ENCODE measurements around the gene ERC1. TPM values are rescaled to one million over a fixed set of nuclear protein-coding genes. Genes with fewer than 3 reads are reported as not detected.

The ERC1 gene
- total and polyA plus RNA-seq, 5 experiments from 2014 or later, result 14.0 to 51.9 (median 22.5) TPM

- H3K27ac Mint-ChIP-seq, result no peak overlapping the region
- no peak overlapping the region for H3K4me3 Mint-ChIP-seq
- peaks cover 0 to 2% (median 0%) of the 10 kb centered on the region in 4 donors for H3K4me1 Mint-ChIP-seq
- no peaks in the 10 kb centered on the region for H3K27me3 Mint-ChIP-seq
- no peak for ATAC-seq
- H3K36me3 Mint-ChIP-seq, result peaks cover 0 to 67% (median 49%) of the 10 kb centered on the region in 3 donors
- no peaks in the 10 kb centered on the region for H3K9me3 Mint-ChIP-seq
- POLR2A ChIA-PET, result no interaction called here
- no peak for DNase-seq
These were observed 386.1 kb downstream of the ERC1 start for GRCh38 chr12:1377117-1377516.

- DNase-seq (no peak), ATAC-seq (no peak)
- Mint-ChIP-seq H3K4me3 (no peak overlapping the region), H3K27ac (no peak overlapping the region), H3K36me3 (peaks cover 0 to 62% (median 44%) of the 10 kb centered on the region in 3 donors), H3K9me3 (no peaks in the 10 kb centered on the region), H3K27me3 (no peaks in the 10 kb centered on the region), H3K4me1 (peaks cover 0 to 2% (median 0%) of the 10 kb centered on the region in 4 donors)
- POLR2A ChIA-PET, result no interaction called here
These were observed 386.7 kb downstream of the ERC1 start for GRCh38 chr12:1377681-1378080.

GRCh38 chr12:1380171-1380851 lies 389.3 kb downstream of the ERC1 start:
- Mint-ChIP-seq H3K27me3 (no peaks in the 10 kb centered on the region), H3K27ac (no peak overlapping the region), H3K4me1 (peaks cover 0 to 2% (median 0%) of the 10 kb centered on the region in 4 donors), H3K36me3 (peaks cover 0 to 48% (median 20%) of the 10 kb centered on the region in 3 donors), H3K4me3 (no peak overlapping the region), H3K9me3 (no peaks in the 10 kb centered on the region)
- no peak for DNase-seq
- no peak for ATAC-seq
- POLR2A ChIA-PET, result no interaction called here

GRCh38 chr12:1382151-1382550 lies 391.1 kb downstream of the ERC1 start:
- H3K27ac Mint-ChIP-seq, result no peak overlapping the region
- POLR2A ChIA-PET, result no interaction called here
- DNase-seq (no peak), ATAC-seq (no peak)
- peaks cover 0 to 3% (median 0%) of the 10 kb centered on the region in 9 donors for H3K9me3 Mint-ChIP-seq
- H3K4me3 Mint-ChIP-seq, result no peak overlapping the region
- no peaks in the 10 kb centered on the region for H3K27me3 Mint-ChIP-seq
- H3K4me1 Mint-ChIP-seq, result peaks cover 0 to 2% (median 0%) of the 10 kb centered on the region in 4 donors
- peaks cover 3 to 38% (median 21%) of the 10 kb centered on the region in 3 donors for H3K36me3 Mint-ChIP-seq

GRCh38 chr12:1382826-1383225 lies 391.8 kb downstream of the ERC1 start:
- Mint-ChIP-seq H3K27me3 (no peaks in the 10 kb centered on the region), H3K27ac (no peak overlapping the region), H3K36me3 (peaks cover 10 to 39% (median 27%) of the 10 kb centered on the region in 3 donors), H3K9me3 (peaks cover 0 to 4% (median 0%) of the 10 kb centered on the region in 9 donors), H3K4me1 (no peaks in the 10 kb centered on the region), H3K4me3 (no peak overlapping the region)
- DNase-seq, result no peak
- POLR2A ChIA-PET, result no interaction called here
- ATAC-seq, result no peak

GRCh38 chr12:1383758-1384157 lies 392.7 kb downstream of the ERC1 start:
- no peaks in the 10 kb centered on the region for H3K4me1 Mint-ChIP-seq
- H3K36me3 Mint-ChIP-seq, result peaks cover 13 to 35% (median 33%) of the 10 kb centered on the region in 3 donors
- ATAC-seq, result no peak
- H3K27ac Mint-ChIP-seq, result no peak overlapping the region
- peaks cover 0 to 4% (median 0%) of the 10 kb centered on the region in 9 donors for H3K9me3 Mint-ChIP-seq
- no peaks in the 10 kb centered on the region for H3K27me3 Mint-ChIP-seq
- no peak for DNase-seq
- POLR2A ChIA-PET, result interaction anchor here (0.5 kb wide), 1 partner anchor 38 kb away, joined by 3 read pairs; no protein-coding TSS in a partner anchor
- H3K4me3 Mint-ChIP-seq, result no peak overlapping the region

- DNase-seq, result no peak
- no peaks in the 10 kb centered on the region for H3K4me1 Mint-ChIP-seq
- H3K27me3 Mint-ChIP-seq, result no peaks in the 10 kb centered on the region
- POLR2A ChIA-PET, result no interaction called here
- no peak for ATAC-seq
- no peak overlapping the region for H3K27ac Mint-ChIP-seq
- peaks cover 0 to 9% (median 0%) of the 10 kb centered on the region in 9 donors for H3K9me3 Mint-ChIP-seq
- no peak overlapping the region for H3K4me3 Mint-ChIP-seq
- H3K36me3 Mint-ChIP-seq, result peaks cover 16 to 35% (median 31%) of the 10 kb centered on the region in 3 donors
These were observed 393.9 kb downstream of the ERC1 start for GRCh38 chr12:1384910-1385309.

GRCh38 chr12:1391722-1392121 lies 400.7 kb downstream of the ERC1 start:
- no peak overlapping the region for H3K27ac Mint-ChIP-seq
- no peaks in the 10 kb centered on the region for H3K27me3 Mint-ChIP-seq
- H3K36me3 Mint-ChIP-seq, result peaks cover 31 to 46% (median 34%) of the 10 kb centered on the region in 3 donors
- ATAC-seq (no peak), DNase-seq (no peak)
- no peaks in the 10 kb centered on the region for H3K4me1 Mint-ChIP-seq
- POLR2A ChIA-PET, result no interaction called here
- peaks cover 0 to 25% (median 4%) of the 10 kb centered on the region in 9 donors for H3K9me3 Mint-ChIP-seq
- H3K4me3 Mint-ChIP-seq, result no peak overlapping the region

GRCh38 chr12:1395421-1395955 lies 404.5 kb downstream of the ERC1 start:
- Mint-ChIP-seq H3K9me3 (peaks cover 0 to 16% (median 4%) of the 10 kb centered on the region in 9 donors), H3K36me3 (peaks cover 14 to 27% (median 23%) of the 10 kb centered on the region in 3 donors), H3K27me3 (no peaks in the 10 kb centered on the region), H3K4me1 (no peaks in the 10 kb centered on the region), H3K4me3 (no peak overlapping the region), H3K27ac (no peak overlapping the region)
- no peak for ATAC-seq
- no peak for DNase-seq
- POLR2A ChIA-PET, result no interaction called here

GRCh38 chr12:1398673-1399072 lies 407.6 kb downstream of the ERC1 start:
- peaks cover 0 to 22% (median 8%) of the 10 kb centered on the region in 3 donors for H3K36me3 Mint-ChIP-seq
- POLR2A ChIA-PET, result no interaction called here
- no peak for ATAC-seq
- no peaks in the 10 kb centered on the region for H3K4me1 Mint-ChIP-seq
- no peak overlapping the region for H3K4me3 Mint-ChIP-seq
- no peaks in the 10 kb centered on the region for H3K27me3 Mint-ChIP-seq
- H3K27ac Mint-ChIP-seq, result peak overlapping the region in 1 of 10 donors; percentile 20
- H3K9me3 Mint-ChIP-seq, result no peaks in the 10 kb centered on the region
- DNase-seq, result no peak

- Mint-ChIP-seq H3K36me3 (peaks cover 0 to 15% (median 4%) of the 10 kb centered on the region in 3 donors), H3K4me3 (no peak overlapping the region), H3K4me1 (no peaks in the 10 kb centered on the region), H3K9me3 (no peaks in the 10 kb centered on the region), H3K27me3 (no peaks in the 10 kb centered on the region), H3K27ac (peak overlapping the region in 1 of 10 donors; percentile 29)
- DNase-seq (no peak), ATAC-seq (no peak)
- POLR2A ChIA-PET, result no interaction called here
These were observed 410.9 kb downstream of the ERC1 start for GRCh38 chr12:1401891-1402290.

- no peaks in the 10 kb centered on the region for H3K27me3 Mint-ChIP-seq
- ATAC-seq, result no peak
- H3K4me3 Mint-ChIP-seq, result no peak overlapping the region
- no peaks in the 10 kb centered on the region for H3K9me3 Mint-ChIP-seq
- DNase-seq, result no peak
- H3K36me3 Mint-ChIP-seq, result peaks cover 0 to 21% (median 12%) of the 10 kb centered on the region in 3 donors
- H3K27ac Mint-ChIP-seq, result no peak overlapping the region
- POLR2A ChIA-PET, result no interaction called here
- H3K4me1 Mint-ChIP-seq, result no peaks in the 10 kb centered on the region
These were observed 412.4 kb downstream of the ERC1 start for GRCh38 chr12:1403417-1403816.

- H3K9me3 Mint-ChIP-seq, result no peaks in the 10 kb centered on the region
- no peak overlapping the region for H3K27ac Mint-ChIP-seq
- H3K4me3 Mint-ChIP-seq, result no peak overlapping the region
- no peaks in the 10 kb centered on the region for H3K27me3 Mint-ChIP-seq
- POLR2A ChIA-PET, result no interaction called here
- ATAC-seq, result no peak
- no peak for DNase-seq
- H3K4me1 Mint-ChIP-seq, result no peaks in the 10 kb centered on the region
- peaks cover 9 to 41% (median 25%) of the 10 kb centered on the region in 3 donors for H3K36me3 Mint-ChIP-seq
These were observed 414.6 kb downstream of the ERC1 start for GRCh38 chr12:1405619-1406018.
